Hair follicular keratinocyte (primary cell): Measurements from ENCODE around the gene SPINK6. TPM values are rescaled to one million over a fixed set of nuclear protein-coding genes. Genes with fewer than 3 reads are reported as not detected.

Experiments
- total RNA-seq: library from RNA; depleted of rRNA; stranded (reverse); fragments of >200 nt; gene quantifications from 2 replicates; pipeline ENCODE4 v1.2.3, GENCODE V29; 2015

SPINK6 gene, protein sequence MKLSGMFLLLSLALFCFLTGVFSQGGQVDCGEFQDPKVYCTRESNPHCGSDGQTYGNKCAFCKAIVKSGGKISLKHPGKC
- 10.3 and 28.1 TPM in 2 replicates for total RNA-seq

DNA sequence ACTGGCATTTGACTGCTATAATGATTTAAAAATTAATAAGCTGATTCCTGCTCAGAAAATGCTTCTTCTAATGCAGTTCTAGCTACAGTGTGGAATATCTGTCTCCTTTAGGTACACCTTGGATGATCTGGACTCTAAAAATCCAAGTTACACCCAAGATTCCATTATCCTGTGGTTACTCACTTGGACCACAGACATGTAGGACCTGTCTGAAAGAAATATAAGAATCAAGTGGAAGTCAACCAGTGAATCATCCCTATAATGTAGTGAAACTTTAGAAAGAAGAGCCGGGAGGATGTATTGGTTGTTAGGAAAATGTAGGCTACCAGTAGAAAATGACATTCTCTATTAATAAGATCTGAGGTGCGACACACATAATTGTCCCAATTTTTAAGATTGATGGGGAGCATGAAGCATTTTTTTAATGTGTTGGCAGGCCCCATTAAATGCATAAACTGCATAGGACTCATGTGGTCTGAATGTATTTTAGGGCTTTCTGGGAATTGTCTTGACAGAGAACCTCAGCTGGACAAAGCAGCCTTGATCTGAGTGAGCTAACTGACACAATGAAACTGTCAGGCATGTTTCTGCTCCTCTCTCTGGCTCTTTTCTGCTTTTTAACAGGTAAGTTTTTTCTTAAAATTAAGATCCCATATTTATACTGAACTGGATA lies at the start of gene SPINK6:
SPINK6 (plus strand) TSS at position 512 of the 673 bp plus-strand sequence; CDS start at position 567, 55 bp downstream.

DNA sequence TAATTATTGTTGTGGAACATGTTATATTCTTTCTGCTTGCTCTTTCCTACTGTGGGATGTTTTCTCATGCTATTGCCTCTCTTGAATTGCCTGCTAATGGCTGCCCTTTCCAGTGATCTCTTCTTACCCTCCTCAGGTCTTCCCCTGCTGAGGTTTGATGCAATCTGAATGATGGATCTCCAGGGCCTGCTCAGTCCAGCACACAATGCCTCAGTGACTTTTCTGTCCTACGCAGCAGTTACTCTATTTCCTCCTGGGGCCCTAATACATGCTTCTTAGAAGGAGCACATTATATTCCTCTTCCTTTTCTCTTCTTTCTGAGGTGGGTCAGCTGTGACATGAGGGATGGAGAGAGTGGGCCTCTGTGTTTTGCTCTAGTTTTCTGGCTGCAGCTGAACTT lies 34.6 kb upstream of the SPINK6 start, which contains the start of gene SPINK14:
SPINK14 (plus strand) TSS at position 301 of the 400 bp plus-strand sequence. CDS start 1,187 bp downstream, outside the sequence.

DNA sequence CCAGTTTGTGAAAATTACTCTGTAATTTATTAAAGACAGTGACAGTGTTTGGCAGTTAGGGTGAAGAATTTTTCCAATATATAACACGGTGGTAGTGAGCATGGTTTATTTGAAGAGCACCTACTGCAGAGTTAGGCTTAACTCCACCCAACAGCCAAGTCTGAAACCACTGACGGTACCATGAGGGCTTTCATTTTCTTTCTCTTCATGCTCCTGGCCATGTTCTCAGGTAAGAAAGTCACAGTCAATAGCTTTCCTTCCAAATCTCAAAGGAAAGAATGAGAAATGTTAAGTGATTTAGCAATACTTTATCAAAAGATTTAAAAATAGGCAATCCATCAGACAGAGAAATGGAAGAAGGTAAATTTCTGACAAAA lies 35.6 kb downstream of the SPINK6 start, which contains the start of gene MARCOL:
MARCOL (plus strand) TSS at position 108 of the 377 bp plus-strand sequence; CDS start at position 181, 73 bp downstream.

Other genes with a start within 250 kb of the SPINK6 start
- gene SPINK5, start 139.1 kb upstream of the SPINK6 start, total RNA-seq, result 0.95 and 1.6 TPM in 2 replicates
- gene SPINK14, start 34.5 kb upstream of the SPINK6 start, total RNA-seq, result not detected in 2 replicates
- not detected in 2 replicates for gene MARCOL, start 35.5 kb downstream of the SPINK6 start, total RNA-seq
- not detected in 2 replicates for gene SPINK13, start 65.8 kb downstream of the SPINK6 start, total RNA-seq
- gene SPINK7, start 109.4 kb downstream of the SPINK6 start, total RNA-seq, result 0.47 TPM in 1 of 2 replicates, not detected in the other
- gene SPINK9, start 132.5 kb downstream of the SPINK6 start, total RNA-seq, result not detected in 2 replicates
- 17.2 and 21.1 TPM in 2 replicates for gene FBXO38, start 180.9 kb downstream of the SPINK6 start, total RNA-seq